ENCODE data around the gene PARD3.
"Not testable (repeated sequence)": the region's sequence is repeated elsewhere in the genome, so short reads cannot be mapped to it uniquely, and the experiment has no call there.

Gene PARD3

DNA sequence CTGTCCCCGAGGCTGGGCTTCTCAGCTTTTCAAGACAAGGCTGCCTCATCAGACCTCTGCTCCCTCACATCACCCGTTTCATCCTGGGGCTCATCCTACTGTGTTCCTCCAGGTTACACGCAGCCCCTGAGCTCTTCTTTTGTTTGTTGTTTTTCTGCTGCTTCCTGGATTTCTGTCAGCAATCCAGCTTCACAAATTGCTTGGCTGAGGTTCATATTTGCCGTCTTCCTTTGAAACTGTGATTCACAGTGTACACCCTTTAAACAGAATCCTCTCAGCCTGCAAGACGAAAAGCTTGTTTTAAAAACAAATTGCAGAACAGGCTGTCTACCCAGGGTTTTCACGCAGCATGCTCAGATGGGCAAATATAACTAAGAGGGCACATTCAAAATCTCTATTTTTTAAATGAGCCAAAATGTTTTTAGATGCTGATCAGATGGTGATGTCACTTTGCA is 39.1 kb upstream of the PARD3 start:
- DNase-seq (ENCODE audit: low read depth), result peak; percentile 77
- TF ChIP-seq, protein P1, sequence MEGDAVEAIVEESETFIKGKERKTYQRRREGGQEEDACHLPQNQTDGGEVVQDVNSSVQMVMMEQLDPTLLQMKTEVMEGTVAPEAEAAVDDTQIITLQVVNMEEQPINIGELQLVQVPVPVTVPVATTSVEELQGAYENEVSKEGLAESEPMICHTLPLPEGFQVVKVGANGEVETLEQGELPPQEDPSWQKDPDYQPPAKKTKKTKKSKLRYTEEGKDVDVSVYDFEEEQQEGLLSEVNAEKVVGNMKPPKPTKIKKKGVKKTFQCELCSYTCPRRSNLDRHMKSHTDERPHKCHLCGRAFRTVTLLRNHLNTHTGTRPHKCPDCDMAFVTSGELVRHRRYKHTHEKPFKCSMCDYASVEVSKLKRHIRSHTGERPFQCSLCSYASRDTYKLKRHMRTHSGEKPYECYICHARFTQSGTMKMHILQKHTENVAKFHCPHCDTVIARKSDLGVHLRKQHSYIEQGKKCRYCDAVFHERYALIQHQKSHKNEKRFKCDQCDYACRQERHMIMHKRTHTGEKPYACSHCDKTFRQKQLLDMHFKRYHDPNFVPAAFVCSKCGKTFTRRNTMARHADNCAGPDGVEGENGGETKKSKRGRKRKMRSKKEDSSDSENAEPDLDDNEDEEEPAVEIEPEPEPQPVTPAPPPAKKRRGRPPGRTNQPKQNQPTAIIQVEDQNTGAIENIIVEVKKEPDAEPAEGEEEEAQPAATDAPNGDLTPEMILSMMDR (conservative IDR thresholded peaks at IDR 0.05; ENCODE audit: control insufficient read depth, insufficient read depth, low read depth, low read length), result no peak
- H3K4me3 ChIP-seq (ENCODE audit: control insufficient read depth, low read depth, low read length), result no peak overlapping the region

DNA sequence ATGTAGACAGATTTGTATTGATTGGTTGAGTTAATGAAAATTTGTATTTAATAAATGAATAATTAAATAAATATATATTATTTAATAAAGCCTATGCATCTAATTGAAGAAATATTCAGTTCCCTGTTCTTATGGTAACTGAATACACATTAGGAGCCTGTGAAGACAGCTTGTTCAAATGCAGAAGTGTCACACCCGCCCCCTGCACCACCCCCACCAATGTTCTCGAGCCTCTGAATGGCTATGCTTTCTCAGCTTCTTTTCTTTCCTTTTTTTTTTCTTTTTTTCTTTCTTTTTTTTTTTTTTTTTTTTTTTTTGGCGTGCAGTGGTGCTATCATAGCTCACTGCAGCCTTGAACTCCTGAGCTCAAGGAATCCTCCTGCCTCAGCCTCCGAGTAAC is 38.3 kb upstream of the PARD3 start:
- H3K4me3 ChIP-seq (ENCODE audit: control insufficient read depth, low read depth, low read length), result no peak overlapping the region
- TF ChIP-seq, protein P1 (conservative IDR thresholded peaks at IDR 0.05; ENCODE audit: control insufficient read depth, insufficient read depth, low read depth, low read length), result no peak
- DNase-seq (ENCODE audit: low read depth), result no peak

DNA sequence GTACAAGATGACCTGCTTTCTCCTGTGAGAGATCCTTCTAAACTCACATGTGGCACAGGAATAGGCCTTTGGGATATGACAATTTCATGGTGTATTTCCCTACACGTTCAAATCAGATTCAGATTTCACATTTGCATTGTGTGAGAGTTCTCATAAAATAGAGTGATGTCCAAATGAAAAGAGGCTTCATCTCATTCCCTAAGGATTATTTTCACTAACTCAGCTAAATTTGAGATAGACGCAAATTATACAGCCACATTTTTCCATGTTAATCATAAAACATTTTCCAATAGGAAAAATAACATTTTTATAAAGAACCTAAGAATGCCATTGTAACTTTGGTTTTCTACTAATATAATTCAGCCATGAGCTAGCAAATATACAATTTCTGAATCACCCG is 35.5 kb upstream of the PARD3 start:
- no peak overlapping the region for H3K4me3 ChIP-seq (ENCODE audit: control insufficient read depth, low read depth, low read length)
- DNase-seq (ENCODE audit: low read depth), result no peak
- TF ChIP-seq, protein P1 (conservative IDR thresholded peaks at IDR 0.05; ENCODE audit: control insufficient read depth, insufficient read depth, low read depth, low read length), result no peak

DNA sequence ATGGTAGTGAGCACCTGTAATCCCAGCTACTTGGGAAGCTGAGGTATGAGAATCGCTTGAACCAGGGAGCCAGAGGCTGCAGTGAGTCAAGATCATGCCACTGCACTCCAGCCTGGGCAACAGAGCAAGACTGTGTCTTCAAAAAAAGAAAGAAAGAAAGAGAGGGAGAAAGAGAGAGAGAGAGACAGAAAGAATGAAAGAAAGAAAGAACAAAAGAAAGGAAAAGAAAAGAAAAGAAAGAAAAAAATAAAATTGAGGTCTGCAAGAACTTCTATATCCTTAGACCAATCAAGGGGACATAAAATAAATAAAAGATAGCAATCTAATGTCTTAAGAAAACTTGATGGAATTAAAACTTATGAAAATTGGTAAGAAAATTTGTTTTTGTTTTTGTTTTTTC is 34.9 kb upstream of the PARD3 start:
- DNase-seq (ENCODE audit: low read depth), result no peak
- TF ChIP-seq, protein P1 (conservative IDR thresholded peaks at IDR 0.05; ENCODE audit: control insufficient read depth, insufficient read depth, low read depth, low read length), result no peak

DNA sequence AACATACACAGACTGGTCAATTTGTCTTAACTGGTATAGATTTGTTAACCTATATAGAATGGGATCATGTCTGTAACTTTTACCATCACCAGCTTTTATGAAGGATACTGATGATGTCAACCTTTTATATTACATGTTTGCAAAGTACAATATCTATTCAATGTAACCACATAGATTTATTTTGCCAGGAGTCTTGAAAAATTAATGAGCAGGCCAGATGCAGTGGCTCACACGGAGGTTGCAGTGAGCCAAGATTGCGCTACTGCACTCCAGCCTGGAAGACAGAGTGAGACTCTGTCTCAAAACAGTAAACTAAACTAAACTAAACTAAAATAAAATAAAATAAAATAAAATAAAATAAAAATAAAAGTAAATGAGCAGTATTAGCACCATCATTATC is 30.0 kb upstream of the PARD3 start:
- H3K4me3 ChIP-seq (ENCODE audit: control insufficient read depth, low read depth, low read length), result no peak overlapping the region
- DNase-seq (ENCODE audit: low read depth), result no peak
- TF ChIP-seq, protein P1 (conservative IDR thresholded peaks at IDR 0.05; ENCODE audit: control insufficient read depth, insufficient read depth, low read depth, low read length), result no peak

More for the DNA sequence above, 34.9 kb upstream of the PARD3 start:
- no peak overlapping the region for H3K4me3 ChIP-seq (ENCODE audit: control insufficient read depth, low read depth, low read length)

DNA sequence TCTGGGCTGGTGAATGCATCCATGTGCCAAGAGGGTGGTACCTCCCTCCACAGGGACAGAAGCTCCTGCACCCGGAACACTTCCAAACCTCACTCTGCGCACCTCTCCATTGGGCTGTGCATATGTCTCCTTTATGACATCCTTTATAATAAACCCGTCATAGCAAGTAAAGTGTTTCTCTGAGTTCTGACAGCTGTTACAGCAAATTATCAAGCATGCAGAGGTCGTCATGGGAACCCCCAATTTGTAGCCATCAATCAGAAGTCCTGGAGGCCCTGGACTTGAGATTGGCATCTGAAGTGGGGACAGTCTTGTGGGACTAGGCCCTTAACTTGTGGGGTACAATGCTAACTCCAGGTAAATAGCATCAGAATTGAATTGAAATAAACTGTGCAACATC is 29.4 kb upstream of the PARD3 start:
- no peak for DNase-seq (ENCODE audit: low read depth)
- H3K4me3 ChIP-seq (ENCODE audit: control insufficient read depth, low read depth, low read length), result no peak overlapping the region

DNA sequence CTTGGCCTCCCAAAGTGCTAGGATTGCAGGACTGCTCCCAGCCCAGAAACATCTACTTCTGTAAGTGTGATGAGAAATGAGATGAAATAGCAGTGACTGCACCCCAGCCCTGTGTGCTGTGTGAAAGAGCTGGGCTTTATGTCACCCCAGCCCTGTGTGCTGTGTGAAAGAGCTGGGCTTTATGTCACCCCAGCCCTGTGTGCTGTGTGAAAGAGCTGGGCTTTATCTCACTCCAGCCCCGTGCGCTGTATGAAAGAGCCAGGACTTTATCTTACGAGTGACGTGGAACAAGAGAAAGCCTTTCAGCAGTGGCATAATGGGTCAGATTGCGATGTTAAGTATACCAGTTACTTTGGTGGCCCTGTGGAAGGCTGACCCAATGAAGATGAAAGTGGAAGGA is 28.4 kb upstream of the PARD3 start:
- H3K4me3 ChIP-seq (ENCODE audit: control insufficient read depth, low read depth, low read length), result not testable (repeated sequence)

More for the DNA sequence above, 29.4 kb upstream of the PARD3 start:
- TF ChIP-seq, protein P1 (conservative IDR thresholded peaks at IDR 0.05; ENCODE audit: control insufficient read depth, insufficient read depth, low read depth, low read length), result no peak

More for the DNA sequence above, 28.4 kb upstream of the PARD3 start:
- not testable (repeated sequence) for DNase-seq (ENCODE audit: low read depth)

All from fibroblast of mammary gland (primary cell).